ENCODE measurements around the gene SPAM1.
"Not testable (repeated sequence)": the region's sequence is repeated elsewhere in the genome, so short reads cannot be mapped to it uniquely, and the experiment has no call there.

SPAM1 gene, protein sequence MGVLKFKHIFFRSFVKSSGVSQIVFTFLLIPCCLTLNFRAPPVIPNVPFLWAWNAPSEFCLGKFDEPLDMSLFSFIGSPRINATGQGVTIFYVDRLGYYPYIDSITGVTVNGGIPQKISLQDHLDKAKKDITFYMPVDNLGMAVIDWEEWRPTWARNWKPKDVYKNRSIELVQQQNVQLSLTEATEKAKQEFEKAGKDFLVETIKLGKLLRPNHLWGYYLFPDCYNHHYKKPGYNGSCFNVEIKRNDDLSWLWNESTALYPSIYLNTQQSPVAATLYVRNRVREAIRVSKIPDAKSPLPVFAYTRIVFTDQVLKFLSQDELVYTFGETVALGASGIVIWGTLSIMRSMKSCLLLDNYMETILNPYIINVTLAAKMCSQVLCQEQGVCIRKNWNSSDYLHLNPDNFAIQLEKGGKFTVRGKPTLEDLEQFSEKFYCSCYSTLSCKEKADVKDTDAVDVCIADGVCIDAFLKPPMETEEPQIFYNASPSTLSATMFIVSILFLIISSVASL

DNA sequence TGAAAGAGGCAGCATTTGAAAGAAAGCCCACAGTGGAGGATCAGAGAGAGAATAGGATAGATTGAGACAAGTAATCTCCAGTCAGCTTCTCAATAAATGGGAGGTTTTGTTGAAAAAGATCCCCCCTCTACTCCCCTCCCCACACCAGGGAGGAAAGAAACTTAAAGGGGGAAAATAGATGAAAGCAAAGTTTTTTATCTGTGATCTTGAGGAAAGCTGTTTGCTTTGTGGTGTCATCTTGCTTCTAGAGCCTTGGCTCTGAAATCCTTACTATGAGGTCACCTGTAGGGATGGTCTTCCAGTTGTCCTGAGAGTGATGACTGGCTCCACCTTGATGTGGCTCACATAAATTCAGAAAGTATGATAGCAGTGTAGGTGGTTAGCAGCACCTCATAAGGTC is at the start of gene SPAM1:
Gene SPAM1 (plus strand): TSS at position 301 of the 400 bp plus-strand sequence. CDS start 28,330 bp downstream, outside the sequence.
- no peak for DNase-seq

DNA sequence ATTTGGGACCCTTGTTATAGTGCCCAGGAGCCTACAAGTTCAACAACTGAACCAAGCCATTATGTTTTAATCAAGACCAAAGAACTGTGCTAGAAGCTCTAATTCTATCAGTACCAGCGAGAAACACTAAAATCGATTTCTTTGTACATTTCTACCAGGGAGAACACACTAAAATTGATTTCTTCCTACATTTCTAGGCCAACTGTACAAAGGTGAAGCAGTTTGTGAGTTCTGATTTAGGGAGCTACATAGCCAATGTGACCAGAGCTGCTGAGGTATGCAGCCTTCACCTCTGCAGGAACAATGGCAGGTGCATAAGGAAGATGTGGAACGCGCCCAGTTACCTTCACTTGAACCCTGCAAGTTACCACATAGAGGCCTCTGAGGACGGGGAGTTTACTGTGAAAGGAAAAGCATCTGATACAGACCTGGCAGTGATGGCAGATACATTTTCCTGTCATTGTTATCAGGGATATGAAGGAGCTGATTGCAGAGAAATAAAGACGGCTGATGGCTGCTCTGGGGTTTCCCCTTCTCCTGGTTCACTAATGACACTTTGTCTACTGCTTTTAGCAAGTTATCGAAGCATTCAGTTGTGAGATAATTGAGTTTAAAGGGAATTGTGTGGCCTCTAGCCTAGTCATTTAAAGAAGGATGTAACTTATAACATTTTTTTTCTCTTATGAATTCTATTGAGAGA is 48.3 kb upstream of the SPAM1 start:
- DNase-seq: no peak

DNA sequence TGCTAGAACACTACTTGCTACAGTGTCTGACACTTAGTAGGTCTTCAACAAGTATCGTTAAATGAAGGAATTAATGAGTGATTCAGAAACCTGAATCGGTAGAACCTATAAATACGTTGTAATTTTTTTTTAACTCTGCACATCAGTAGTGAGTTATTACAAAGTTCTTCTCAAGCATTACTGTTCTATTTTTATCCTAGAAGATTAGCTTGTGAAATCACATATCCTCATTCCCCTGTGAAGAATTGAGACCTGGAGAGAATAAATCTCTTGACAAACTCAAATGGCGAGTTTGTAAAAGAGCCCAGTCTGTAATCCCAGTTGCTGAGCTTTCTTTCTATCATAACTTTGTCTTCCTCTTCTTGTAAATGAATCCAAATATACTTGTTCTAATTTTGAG is 45.4 kb upstream of the SPAM1 start:
- no peak for DNase-seq

DNA sequence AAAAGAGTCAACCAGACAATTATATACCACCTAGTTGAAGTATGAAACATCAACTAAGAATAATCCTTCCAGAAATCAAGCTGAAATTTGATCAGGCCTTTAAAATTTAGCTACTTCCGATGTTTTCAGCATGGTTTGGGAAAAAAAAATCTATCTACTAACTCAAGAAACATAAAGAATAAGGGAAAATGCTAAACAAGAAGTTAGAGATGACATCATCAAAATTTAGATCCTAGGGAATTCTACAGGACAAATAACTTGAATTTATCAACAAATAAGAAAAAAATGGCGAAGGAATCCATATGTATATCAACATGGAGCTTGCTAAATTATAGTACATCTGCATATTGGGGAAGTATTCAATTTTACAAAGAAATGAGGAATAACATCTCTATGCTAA is 43.7 kb upstream of the SPAM1 start:
- no peak for DNase-seq

DNA sequence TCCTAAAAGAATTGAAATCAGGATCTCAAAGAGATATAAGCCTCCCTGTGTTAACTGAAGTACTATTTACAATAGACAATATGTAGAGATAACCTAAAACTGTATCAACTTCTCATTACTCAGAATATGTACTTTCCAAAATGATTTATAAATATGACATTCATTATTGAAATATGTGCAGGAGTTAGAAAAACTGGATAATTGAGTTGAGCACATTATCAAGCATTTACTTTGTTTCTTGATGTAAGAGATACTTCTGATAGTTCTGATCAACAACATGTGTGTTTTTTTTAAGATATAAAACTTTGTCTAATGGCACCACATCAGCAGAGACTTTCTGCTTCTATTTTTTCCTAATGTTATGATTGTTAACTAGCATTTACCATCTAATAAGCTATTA is 41.9 kb upstream of the SPAM1 start:
- DNase-seq: no peak

DNA sequence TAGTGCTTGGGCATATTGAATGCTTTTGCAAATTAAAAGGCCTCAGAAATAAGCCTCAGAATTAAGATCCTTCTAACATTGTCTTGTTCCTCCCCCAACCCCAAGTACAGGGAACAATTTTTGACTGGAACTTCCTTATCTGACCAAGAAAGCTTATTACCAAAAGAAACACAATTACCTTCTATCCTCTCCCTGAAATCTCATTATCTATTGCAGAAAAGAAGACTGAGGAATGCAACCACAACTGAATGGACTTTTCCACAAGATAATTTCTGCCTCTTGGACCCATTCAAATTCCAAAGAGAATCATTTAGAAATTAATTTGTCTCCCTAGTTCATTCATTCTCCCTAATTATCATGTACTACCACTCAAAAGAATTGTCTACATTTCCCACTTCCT is 36.8 kb upstream of the SPAM1 start:
- no peak for DNase-seq

DNA sequence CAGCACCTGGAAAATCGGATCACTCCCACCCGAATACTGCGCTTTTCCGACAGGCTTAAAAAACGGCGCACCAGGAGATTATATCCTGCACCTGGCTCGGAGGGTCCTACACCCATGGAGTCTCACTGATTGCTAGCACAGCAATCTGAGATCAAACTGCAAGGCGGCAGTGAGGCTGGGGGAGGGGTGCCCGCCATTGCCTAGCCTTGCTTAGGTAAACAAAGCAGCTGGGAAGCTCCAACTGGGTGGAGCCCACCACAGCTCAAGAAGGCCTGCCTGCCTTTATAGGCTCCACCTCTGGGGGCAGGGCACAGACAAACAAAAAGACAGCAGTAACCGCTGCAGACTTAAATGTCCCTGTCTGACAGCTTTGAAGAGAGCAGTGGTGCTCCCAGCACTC is 30.3 kb upstream of the SPAM1 start:
- not testable (repeated sequence) for DNase-seq

DNA sequence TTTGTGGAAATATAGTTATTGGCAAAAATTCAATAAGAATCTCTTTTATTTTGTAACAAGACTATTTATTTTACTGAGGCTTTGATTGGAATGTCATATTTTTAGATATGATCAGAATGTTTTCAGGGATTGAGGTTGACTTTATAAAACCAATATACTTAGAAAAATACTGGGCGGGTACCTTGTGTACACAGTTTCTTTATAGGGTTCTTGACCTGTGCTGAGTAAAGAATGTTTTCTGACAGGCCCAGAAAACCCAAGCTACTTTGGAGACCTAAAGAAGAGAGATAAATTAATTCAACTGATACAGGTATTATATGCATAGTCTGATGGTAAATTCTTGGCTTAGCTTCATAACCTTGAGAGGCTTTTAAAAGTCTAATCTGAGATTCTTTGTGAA is 23.9 kb upstream of the SPAM1 start:
- no peak for DNase-seq

DNA sequence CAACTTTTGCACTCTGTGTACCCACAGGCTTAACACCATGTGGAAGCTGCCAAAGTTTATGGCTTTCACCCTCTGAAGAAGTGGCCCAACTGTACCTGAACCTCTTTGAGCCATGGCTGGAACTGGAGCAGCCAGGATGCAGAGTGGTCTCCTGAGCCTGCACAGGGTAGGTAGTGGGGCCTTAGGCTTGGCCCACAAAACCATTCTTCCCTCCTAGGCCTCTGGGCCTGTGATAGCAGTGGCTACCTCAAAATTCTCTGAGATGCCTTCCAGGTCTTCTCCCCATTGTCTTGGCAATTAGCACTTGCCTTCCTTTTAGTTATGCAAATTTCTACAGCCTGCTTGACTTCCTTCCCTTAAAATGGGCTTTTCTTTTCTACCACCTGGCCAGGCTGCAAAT is 19.3 kb upstream of the SPAM1 start:
- DNase-seq: no peak

DNA sequence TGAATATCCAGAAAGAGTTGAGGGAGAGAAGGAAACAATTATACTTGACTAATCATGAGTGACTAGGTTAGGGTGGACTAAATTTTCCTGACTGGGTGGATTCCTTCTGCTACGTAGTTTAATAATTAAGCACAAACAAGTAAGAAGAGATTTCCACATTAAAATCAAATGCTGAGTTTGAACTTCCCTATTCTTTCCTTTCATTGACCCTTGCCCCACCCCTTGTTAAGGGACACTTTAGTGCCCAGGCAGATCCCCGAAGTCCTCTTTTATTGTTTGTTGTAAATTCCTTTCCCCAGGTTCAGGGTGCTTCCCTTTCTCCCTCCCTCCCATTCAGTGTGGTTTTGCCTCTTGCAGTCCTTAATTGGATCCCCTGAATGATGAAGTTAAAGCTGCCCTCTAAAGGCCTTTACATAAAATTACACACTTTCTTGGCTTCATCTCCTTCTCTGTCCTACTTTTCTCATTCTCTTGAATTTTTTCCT is 8.8 kb upstream of the SPAM1 start:
- no peak for DNase-seq

DNA sequence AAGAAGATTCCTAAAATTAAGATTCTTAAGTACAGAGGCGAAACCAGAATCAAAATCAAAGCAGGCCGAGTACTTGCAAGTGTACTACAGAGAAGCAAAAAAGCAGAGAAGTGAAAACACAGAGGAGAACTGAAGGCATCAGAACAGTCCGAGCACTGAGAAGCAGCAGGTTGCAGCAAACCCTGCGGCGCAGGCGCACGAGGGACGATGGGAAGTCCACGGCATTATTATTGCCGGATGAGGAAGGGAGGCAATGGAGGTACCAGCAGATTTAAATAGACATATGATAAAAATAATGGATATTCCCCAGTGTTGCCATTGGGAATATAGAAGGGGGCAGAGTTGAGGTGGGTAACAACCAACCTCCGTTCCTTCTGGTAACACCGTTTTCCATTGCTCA is 7.2 kb upstream of the SPAM1 start:
- no peak for DNase-seq

DNA sequence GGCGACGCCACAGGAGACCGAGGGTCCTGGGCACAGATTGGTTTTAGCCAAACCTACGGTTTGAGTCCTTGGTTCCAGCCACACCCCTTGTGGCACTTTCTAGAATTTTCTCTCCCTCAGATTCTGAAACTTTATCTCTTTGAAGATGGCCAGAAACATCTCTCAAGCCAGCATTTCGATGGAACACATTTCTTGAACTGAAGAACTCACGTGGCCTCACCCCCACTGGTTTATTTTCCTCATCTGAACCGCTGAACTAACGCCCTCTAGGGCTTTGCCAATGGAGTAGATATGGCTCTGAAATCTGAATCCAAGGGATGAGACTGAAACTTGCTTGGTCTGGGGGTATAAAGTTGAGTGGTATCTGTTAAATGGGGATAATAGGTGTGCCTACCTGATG is 6.7 kb upstream of the SPAM1 start:
- no peak for DNase-seq

DNA sequence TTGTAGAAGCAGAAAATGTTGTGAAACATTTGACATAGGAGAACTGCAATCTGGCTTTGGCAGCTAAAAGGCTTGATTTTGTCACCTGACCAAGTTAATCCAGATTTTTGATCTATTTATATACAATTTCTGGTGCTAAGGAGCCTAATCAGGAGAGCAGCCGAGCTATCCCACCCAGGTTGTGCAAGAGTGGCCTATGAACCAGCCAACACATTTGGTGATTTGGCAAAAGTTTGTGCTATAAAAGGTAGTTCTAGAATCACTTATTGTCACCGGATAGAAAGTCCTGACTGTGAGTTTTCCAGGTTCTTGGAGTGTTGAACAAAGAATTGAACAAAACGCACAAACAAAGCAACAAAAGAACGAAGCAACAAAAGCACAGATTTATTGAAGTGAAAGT is 1.4 kb upstream of the SPAM1 start:
- DNase-seq: no peak

DNA sequence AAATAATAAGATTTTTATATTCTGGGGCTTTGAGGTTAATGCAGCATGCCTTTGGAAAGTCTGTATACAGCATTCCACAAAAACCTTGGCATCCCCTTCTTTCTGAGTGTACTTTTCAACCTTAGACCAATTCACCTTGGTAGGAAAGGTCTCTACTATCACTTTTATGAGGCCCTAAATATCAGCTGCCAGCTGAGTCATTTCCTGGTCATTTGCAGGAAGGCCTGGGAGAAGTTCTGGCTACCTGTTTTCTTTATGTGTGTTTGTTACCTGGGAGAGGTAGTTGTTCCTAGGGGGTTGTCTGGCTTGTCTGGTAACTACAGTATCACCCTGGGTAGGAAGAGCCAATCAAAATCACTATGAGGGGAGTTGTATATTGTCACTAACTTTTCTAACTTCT is 4.1 kb downstream of the SPAM1 start:
- DNase-seq: no peak

DNA sequence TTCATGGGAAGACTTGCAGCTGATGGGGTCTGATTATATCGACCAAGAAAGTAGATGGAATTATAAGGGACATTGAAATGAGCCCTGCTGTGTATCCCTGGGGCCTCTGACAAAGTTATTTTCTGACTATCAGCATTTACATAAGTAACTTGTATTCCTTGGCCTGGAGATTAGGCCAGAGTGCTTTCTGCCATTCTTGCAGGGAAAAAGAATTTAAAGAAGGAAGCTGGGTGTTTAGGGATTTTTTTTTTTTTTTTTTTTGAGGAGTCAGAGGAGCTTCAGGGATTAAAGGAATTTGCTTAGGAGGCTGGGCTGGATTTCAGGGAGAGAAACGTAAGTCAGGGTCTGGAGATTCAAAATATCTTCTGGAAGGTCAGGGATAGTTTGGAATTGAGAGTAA is 4.6 kb downstream of the SPAM1 start:
- no peak for DNase-seq

DNA sequence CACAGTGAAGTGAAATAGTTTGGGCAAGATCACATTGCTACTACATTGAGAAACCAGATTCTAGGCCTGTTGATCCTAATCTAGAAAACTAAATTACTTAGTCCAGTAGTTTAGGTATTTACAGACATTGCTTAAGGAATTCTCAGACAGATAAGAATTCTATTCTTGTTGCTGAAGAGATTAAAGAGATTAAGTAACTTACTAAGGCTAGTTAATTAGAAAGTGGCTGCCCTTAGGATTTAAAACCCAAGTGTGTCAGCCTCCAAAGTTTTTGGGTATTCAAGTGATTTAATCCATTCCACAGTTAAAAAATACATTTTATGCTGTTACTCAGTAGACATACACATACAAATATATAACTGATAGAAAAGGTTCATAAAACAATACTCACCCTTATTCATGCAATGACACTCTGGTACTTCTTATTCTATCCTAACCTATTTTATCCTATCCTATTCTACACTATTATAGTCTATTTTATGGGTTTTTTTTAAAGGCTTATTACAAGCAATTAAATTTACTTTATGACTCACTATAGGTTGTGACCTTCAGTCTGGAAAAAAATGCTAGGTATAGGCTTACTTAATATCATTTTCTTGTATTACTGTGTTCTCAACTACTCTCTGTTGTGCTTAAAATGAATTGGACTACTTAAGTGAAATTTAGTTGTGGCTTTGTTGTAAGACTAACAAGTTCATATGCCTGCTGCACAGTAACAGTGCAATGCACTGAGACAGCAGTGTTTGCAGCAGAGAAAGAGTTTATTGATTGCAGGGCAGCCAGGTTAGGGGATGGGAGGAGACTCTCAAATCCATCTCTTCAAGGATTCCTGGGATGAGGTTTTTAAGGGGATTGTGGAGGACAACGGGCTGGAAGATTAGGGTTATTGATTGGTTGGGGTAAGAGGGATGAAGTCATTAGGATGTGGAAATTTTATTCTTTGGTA is 10.7 kb downstream of the SPAM1 start:
- no peak for DNase-seq

DNA sequence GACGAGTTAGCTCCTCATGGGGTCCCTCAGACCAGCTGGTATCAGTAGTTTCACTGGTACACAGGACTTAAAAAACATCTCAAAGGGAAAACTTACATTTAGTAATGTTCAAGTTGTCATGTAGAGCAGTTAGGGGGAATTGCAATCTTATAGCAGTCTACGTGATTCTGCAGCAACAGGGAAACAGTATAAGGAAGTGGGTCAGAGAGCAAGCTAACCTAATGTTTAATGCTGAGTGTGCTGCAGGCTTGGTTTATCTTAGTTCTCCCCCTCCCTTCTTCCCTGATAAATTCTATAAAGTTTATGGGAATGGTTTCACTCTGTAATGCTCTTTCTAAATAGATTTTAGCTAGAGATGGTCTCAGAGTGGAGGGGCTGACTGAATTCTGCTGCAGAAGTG is 11.3 kb downstream of the SPAM1 start:
- no peak for DNase-seq

DNA sequence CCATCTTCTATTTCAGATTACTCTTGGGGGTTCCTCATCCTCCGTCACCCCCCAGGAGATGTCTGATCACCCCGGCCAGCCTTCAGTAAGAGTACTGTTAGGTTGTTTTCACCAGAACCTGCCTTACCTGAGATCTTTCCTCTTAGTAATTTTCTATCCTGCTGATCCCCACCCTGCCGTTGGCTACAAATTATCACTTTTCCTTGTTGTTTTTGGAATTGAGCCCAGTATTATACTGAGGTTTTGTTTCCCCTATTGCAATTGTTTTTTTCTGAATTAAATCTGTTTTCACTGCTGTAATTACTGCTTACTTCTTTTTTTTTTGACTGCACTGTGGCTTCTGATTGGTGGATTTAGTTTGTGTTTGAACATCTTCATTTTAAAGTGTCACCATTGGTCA is 14.7 kb downstream of the SPAM1 start:
- no peak for DNase-seq

DNA sequence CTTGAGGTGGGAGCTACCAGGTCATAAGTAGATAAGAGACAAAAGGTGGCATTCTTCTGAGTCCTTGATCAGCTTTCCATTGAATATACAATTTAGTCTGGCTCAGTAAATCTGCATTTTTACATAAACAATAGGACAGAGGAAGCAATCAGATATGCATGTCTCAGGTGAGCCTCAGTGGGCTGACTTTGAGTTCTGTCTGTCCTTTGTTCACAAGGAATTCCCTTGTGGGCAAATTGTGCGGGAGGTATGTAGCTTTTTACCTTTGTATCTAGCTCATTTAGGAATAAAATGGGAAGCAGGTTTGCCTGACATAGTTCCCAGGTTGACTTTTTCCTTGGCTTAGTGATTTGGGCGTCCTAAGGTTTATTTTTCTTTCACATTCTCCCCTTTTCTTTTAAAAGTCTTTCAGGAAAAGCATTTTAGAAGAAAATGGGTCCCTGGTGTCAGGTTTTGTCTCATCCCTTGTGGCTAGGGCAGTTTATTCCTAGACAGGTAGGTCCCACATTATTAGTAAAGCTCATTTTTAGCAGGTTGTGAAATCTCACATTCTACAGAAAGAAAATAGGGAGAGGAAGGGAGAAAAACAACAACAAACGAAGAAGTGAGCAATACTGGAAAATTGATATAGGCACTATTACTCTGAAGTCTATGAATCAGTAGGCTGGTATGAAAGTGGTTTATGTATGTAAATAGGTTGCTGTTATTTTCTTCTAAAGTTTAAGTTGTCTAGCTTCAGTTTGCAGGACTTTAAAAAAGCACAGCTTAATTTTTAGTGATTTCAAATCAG is 16.5 kb downstream of the SPAM1 start:
- no peak for DNase-seq

DNA sequence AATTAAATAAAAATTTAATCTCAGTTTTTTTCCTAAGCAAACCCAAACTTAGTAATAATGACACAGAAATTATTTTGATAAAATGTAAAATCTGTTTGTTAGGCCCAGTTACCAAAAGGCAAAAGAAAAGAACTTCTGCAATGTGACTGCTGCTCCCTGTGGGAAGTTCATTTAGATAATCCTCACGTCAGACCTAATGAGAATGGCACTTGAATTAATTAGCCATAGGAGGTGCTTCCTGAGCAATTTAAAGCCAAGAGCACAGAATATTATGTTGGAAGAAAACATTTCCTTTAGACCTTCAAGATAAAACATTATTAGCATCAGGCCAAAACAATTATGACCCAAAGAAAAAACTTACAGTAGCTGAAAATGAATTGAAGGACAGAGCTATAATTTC is 19.4 kb downstream of the SPAM1 start:
- DNase-seq: no peak

DNA sequence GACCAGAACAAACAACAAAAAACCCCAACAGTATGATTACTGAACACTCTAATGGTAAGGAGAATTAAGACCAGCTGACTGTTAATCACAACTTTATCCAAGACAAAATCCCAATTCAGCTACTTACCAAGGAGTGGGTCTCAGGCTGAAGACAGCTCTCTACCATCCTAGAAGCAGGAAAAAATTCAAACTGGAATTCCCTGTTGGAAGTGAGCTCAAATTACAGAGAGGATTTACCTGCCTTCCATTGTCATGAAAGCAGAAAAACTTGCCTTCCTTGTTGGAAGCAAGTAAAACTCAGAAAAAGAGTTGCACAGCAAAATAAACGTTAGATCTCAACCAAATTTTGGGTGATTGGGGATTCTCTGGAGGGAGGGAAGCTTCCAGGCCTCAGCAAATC is 20.9 kb downstream of the SPAM1 start:
- no peak for DNase-seq

DNA sequence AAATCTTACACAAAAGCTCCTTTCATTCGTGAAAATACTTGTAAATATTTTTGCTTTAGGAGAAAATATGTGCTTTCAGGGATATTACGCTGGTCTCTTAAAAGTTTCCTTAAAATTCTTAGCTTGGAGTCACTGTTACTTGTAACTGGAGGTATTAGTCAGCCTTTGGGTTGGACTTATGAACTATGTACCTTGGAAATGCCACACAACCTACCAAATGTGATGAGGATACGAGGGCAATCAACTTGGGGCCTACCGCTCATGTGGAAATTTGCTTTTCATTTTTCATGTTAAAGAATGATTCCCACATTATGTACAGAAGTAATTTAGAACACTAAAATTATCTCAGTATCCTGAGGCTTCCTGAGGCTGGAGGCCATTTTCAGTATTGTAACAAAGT is 23.1 kb downstream of the SPAM1 start:
- DNase-seq: no peak

All from femur (tissue), 1 donor.